Stimulated activated CD4-positive, alpha-beta T cell treated with anti-CD3 and anti-CD28 coated beads, Interleukin-12 subunit alpha, Interleukin-12 subunit beta, amount 100 ng/mL, for 24 hours (primary cell): ENCODE data around the gene HOXB6.

Experiments used
- DNase-seq, 2 experiments: peaks; one replicate each; pipeline ENCODE4 v3.0.0-alpha.2; 2020; ENCODE audit warnings: low read depth in 2 of 2

HOXB6 gene

DNA sequence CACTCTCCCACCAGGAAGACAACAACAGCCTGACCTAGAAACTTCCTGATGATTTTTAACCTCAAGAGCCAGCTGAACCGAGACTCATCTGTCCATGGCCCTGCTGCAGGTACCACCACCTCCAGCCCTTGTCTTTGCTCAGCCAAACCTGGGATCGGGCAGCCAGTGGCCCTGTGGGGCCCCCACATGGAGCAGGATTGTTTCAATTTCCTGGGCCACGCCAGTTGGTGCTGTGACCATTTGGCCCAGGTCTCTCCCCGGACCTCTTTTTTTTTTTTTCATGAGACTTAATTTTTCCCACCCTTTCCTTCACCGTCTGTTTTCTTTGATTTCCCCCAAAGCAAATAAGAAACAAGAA lies 51.6 kb downstream of the HOXB6 start:
- no peak for DNase-seq

DNA sequence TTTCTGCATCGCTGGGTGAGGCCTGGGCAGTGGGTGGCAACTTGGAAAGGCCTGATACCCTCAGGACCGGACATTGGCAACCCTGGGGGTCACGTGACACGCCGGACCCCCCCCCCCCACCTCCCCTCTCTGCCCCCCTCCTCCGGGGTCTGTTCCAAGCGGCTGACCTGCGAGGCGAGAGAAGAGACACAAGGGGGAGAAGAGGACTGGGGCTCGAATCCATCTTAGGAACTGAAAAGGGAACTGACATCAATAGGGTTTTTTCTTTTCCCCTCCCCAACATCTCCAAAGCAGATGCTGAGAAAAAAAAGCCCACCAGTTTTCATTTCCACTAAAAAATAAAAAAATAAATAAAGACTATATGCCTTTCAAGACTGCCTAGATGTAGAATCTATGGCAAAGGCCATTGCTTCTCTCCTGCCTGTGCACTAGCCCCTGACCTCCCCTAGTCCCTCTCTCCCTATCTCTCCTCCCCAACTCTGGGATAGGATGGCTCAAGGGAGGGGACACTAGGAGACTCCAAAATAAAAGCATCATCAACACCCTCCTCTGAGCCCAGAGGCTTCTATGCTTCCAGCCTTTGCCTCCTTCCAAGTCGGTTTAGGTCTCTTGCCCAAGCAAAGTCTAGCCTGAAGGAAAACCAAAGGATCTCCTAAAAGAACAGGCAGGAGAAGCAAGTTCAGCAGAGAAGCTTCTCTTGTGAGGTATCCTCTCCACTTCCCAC lies 52.2 kb downstream of the HOXB6 start:
- DNase-seq, result no peak

- no peak for DNase-seq
These were observed 53.0 kb downstream of the HOXB6 start for GRCh38 chr17:48551596-48552465.

DNA sequence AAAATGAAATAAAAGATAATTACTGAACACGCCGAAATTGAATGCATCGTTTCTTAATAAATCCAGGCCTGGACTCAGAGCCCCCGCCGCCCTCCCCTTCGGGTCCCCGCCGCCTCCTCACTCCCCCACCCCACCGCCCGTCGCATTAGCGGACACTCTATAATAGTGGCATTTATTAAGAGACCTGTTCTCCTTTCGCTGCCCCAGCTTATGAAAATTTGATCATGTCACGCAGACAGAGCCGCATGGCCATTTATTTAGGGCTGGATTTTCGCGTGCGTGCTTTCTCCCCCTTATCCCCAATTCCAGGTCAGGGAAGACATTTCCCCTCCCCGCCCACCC lies 53.6 kb downstream of the HOXB6 start:
- no peak for DNase-seq

- no peak for DNase-seq
These were observed 54.1 kb downstream of the HOXB6 start for GRCh38 chr17:48550502-48551213.

DNA sequence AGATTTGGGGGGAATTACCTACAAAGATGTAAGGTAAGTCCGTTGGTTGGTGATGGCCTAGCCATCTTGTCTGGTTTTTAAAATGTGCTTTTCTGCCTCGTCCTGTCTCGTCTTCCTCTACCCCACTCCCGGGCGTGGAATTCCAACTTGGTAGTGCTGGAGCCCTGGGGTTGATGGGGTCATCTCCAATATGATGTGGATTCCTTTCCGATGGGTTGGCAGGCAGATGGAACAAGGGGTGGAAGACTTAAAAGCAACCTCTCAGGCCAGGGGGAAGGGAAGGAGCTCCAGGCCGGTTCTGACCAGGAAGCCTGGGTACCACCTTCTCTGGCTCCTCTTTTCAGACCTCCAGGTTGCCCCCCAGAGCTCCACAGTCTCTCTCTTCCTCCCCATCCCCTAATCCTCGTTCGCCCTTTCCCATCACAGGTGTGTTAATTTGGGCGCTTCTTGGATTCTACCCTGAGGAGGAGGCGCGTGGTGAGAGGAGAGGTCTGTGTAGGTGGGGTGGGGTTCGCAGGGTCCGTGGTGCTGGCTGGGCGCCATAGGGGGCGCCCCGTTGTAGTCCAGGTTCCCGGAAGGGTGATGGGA lies 54.8 kb downstream of the HOXB6 start:
- DNase-seq, result no peak

DNA sequence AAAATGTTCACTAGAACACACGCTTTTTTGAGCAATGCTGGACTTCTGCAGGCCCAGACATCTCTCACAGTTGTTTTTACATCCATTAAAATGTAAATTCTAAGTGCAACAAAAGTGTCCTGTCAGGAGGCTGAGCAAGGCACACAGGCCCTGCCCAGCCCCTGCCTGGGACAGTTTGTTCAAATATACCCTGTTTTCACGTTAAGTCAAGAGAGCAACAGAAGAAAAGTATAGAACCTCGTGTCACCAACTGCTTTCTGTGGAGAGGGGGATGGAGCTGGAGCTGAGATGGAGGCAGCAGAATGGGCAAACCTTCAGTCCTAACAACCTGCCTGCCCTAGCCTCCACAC lies 55.5 kb downstream of the HOXB6 start:
- DNase-seq, result no peak

GRCh38 chr17:48548523-48549280 lies 56.1 kb downstream of the HOXB6 start:
- DNase-seq, result no peak

DNA sequence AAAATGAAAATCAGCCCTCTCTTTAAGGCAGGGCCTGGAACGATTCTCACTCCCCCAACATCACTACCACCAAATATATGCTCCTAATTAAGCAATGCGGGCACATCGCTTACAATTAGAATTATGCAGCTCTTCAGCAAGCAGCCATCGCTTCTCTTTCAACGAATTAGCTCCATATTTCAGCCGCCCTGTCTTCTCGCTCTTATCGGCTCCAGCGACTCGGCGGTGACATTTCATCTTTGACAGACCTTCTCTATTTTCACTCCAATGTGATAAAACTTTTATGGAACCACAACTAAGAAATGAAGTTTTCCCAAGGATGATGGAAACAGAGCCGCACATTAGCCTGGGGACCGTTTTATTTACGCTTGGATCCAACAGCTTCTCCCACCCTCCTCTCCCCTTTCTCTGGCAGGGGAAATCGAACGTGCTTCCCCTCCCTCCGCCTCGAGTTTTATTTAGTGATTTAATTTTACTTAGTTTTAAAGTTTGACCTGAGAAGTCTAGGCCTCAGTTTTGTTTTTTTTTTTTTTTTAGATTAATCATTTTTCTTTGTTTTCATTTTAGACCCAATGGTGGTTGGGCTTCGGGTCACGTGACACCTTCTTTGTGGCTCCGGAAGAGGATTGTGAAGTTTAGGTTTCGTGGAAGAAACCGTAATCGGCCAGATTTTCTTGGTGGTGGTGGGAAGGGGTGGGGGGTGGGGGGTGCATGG lies 56.8 kb downstream of the HOXB6 start:
- DNase-seq, result no peak

DNA sequence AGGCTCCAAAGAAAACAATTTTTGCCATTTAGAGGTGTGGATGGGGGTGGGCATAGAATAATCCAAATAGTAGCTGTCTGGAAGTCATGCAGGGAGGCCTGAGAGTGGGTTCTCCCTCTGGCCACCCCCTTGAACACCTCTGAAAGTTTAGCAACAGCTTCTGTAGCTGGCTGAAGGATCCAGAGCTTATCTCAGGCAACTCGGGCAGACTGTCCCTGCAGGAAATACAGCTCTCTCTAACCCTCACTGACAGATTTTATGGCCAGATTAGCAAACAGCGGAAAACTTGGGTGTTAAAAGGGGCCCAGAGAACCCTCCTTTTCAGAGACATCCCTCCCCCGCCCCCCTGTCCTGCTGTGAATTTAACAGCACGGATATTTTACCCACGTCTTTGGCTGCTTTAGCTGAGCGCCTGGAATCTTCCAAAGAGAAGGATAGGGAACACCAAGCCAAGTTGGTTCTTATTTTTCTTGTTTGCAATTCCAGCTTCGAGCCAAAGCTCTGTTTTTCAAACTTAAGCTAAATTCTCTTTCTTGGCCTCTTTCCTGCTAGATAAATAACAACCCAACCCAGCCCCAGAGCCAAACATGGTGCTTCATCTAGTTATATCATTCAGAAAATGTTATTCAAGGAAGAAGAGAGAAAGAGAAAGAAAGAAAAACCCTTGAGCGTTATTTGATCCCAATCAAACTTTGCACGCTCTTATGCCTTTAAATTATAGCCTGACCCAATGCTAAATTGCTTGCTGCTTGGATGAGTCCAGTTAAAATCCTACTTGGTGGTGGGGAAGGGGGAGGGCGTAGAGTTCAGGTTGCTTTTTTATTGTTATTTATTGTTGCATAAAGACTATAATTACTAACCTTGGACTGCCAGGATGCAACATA lies 57.6 kb downstream of the HOXB6 start:
- DNase-seq, result no peak

DNA sequence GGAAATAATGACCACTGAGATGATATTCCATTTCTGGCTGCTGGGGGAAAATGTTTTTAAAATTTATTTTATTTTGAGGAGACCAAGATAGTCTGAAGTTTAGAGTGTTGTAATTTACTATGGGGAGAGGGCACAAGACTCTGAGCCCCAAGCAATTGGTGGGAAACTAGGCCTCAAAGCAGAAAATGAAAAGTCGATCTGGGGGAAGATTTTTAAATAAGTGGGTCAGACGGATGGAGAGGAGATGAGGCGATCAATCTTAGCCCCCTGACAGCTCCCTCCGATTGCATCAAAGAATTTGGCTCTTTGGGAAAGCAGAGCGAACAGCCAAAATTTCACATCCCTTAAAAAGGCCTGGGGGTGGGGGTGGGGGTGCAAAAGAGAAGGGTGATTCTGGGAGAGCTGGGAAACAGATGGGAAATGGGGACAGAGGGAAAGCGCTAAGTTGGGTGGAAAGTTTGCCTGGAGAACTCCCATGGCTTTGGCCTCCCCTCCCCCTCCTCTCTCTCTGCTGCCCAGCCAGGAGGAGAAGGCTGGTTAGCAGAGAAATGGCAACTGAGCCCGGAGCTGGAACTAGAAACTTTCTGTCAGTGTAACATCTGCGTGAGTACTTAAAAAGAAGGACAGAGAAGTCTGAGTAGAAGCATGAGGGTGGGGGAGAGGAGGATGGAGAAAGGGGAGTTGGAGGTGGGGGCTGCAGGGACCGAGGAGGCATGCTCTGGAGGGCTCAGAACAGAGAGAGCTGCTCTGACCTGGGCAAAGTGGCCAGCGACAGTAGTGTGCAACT lies 58.5 kb downstream of the HOXB6 start:
- DNase-seq, result no peak
